Hematopoietic multipotent progenitor cell treated with erythropoietin and hydrocortisone succinate and interleukin-3 and kit ligand, for 6 days (in vitro differentiated cells): ENCODE data around the gene TSPAN32.
A peak's percentile ranks its signal among the peaks of the same experiment; 100 is the strongest.
"Not testable (repeated sequence)": the region's sequence is repeated elsewhere in the genome, so short reads cannot be mapped to it uniquely, and the experiment has no call there.

Experiments used
- DNase-seq: peaks from one replicate; pipeline ENCODE4 v3.0.0-alpha.2; 2015

The TSPAN32 gene

DNA sequence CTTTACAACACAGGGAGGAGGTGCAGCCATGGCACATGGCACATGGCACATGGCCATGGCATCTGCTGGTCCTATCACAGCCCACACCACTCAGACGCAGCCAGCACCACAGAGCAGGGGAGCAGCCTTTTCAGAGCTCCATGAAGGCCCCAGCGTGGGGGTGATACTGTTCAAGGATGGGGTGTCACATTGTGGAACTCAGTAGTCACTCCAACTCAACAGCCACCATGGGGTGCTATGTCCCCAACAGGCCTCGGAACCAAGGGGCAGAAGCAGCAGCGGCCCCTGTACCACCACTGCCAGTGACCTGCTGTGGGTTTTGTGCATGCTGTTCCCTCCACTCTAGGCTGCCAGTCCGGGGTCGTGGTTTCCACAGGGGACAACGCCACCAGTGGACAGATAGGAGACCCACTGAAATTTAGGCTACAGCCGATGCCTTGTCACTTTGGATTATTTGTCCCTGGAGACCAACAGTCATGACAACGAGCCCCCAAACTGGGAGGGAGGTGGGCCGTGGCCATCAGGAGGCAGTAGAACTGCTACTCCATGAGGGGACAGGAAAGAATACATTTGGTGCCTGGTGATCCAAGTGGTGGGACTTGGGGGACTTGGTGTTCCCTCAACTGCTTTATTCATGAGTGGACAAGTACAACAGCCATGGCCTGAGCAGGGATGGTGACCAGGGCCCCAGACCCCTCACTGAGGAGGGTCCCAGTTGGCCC lies 44.9 kb downstream of the TSPAN32 start:
- no peak for DNase-seq

DNA sequence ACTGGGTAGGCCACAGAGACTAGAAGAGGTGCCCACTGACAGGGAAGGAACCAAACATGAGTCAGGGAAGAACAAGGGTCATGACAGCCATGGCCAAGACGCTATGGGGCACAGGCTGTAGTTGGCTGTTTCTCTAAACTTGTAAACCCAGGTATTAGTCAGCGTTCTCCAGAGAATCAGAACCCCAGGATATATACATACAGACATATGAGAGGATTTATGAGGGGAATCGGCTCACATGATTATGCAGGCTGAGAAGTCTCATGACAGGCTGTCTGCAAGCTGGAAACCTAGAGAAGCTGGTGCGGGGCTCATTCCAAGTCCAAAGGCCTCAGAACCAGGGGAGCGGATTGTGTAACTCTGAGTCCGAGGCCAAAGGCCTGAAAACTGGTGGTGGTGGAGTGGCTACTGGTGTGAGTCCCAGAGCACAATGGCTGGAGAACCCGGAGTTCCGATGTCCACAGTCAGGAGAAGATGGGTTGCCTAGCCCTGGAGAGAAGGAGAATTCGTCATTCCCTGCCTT lies 45.6 kb downstream of the TSPAN32 start:
- DNase-seq = no peak

DNA sequence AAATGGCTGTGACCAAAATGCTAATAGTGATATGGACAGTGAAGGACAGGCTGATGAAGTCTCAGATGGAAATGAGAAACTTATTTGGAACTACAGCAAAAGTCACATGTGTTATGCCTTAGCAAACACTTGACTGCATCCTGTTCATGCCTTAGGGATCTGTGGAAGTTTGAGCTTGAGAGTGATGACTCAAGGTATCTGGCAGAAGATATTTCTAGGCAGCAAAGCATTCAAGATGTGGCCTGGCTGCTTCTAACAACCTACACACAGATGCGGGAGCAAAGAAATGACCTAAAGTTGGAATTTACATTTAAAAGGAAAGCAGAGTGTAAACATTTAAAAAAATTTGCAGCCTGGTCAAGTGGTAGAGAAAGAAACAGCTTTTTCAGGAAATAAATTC lies 47.2 kb downstream of the TSPAN32 start:
- no peak for DNase-seq

DNA sequence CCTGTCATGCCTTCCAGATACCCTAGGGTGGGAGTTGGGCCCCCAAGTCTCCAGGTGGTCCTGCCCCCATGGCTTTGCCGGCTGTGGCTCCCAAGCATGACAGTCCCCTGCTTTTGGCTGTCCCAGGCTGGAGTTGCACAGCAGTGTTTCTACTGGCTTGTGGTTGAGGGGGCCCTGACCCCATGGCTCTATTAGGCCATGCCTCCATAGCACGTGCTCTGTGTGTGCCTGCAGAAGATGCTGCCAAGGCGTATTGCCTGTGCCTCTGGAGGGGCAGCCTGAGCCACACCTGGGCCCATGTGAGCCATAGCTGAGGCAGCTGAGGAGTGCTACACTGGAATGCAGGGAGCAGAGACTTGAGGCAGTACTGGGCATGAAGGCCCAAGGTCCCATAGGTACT lies 49.9 kb downstream of the TSPAN32 start:
- no peak for DNase-seq

DNA sequence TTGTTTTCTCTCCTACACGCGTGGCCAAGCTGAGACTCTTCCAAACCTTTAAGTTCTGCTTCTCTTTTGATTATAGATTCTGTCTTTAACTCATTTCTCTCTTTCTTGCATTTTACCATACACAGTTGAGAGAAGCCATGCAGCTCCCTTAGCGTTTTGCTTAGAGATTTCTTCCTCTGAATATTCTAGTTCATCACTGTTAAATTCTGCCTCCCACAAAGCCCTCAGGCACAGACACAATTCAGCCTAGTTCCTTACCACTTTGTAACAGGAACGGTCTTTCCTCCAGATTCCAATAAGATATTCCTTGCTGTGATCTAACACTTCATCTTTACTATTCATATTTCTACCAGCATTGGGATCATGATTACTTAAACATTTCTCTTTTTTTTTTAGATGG lies 50.6 kb downstream of the TSPAN32 start:
- no peak for DNase-seq

DNA sequence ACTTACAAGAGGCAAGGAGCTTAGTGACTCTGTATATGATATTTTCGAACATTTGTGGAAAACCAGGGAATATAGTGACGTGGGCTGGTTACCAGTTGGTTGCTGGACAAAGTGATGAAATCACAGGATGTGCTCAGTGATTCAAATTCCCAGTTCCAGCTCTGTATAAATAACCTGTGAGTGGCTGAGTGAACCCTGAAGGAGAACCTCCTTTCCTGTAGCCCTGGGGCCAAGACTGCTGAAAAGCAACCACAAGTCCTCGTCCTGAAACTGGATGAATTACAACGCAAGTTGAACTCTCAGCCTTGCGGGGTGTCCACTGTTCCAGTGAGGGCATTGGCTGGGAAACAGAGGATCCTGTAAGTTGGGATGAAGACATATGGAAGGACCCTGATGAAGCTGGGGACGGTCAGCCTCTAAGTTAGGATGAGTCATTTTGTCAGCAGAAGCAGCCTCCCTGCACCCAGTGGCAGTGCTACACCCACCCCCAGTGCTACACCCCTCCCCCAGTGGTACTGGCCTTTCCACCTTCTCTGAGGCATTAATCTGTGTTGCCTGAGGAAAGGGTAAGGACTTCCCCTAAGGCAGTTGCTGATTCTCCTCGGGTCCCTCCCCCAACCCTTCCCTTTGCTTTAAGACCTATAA lies 53.3 kb downstream of the TSPAN32 start:
- DNase-seq = no peak

DNA sequence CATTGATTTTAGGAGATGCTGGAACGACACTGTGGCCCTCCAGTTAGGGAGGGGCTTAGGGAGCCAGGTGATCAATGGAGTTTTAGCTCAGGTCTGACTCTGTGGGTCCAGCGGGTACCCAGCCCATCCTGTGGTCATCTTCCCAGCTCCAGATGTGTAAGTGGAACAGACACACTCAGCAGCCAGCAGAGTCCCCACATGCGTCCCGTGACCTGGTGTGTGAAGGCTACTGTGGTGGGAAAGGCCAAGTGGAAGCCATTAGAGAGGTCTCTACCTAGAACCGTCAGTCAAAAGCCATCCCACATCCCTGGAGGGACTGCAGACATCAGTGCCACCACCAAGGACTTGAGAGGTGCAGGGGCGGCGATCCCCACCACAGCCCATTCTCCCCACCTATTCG lies 55.4 kb downstream of the TSPAN32 start:
- no peak for DNase-seq

DNA sequence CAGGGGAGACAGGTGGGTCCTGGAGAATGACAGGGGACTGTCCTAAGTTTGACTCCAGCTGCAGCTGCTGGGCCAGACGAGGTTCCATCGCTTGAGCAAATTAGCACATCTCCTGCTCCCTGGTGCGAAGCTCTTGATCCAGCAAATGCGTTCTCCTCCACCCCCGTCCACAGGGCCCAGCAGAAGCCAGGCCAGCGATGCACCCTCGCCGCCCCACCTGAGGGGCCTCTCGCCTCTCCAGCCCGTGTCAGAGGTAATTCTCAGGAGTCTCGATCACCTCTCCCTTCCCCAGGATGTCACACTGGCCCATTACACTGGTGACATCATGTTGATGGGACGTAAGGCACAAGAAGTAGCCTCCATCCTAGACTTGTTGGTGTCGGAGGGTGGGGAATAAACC lies 55.8 kb downstream of the TSPAN32 start:
- not testable (repeated sequence) for DNase-seq

DNA sequence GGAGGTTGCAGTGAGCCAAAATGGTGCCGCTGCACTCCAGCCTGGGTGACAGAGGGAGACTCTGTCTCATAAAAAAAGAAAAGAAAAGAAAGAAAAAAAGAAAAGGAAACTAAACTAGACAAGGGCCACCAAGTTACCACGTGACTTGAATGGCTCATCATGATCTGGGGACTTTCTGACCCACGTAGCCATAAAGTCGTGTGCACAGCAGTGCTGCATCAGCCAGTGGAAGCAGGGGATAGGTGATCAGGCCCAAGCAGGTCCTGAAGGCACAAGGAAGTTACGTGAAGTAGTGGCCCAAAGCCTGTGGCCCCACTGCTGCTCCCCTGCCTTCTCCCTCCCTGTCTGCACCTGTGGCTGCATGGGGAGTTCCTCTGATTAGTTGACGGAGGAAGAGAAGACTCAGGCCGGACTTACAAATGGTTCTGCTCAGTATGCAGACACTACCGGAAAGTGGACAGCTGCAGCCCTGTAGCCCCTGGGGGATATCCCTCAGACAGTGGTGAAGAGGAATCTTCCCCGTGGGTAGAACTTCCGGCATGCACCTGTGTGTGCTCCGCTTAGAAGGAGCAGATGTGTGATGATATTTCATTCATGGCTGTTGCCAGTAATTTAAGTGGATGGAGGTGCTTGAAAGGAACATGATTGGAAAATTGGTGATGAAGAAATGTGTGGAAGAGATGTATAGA lies 57.1 kb downstream of the TSPAN32 start:
- no peak for DNase-seq

DNA sequence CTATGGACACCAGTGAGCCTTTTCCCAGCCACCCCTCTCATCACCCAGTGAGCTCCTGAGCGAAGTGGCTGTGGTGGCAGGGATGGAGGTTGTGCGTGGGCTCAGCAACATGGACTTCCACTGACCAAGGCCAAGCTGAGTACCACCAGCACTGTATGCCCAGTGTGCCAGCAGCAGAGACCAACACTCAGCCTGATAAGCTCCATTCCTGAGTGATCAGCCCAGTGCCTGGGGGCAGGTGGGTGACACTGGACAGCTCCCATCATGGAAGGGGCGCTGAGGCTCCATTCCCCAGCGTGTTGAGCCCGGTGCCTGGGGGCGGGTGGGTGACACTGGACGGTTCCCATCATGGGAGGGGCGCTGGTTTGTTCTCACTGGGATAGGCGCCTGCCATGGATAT lies 57.7 kb downstream of the TSPAN32 start:
- no peak for DNase-seq

DNA sequence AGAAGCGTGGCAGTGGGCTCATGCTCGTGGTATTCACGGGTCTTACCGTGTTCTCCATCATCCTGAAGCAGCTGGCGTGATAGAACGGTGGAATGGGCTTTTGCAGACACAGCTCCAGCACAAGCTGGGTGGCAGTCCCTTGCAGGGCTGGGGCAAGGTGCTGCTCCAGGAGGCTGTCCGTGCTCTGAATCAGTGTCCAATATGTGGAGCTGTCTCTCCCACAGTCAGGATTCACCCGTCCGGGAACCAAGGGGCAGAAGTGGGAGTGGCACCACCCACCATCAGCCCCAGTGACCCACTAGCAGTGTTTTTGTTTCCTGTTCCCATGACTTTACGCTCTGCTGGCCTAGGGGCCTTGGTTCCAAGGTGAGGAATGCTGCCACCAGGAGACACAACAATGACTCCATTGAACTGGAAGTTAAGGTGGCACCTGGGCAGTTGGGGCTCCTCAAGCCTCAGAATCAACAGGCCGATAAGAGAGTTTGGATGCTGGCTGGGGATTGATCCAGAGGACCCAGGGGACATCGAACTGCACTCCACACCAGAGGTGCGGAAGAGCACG lies 58.3 kb downstream of the TSPAN32 start:
- DNase-seq = no peak

DNA sequence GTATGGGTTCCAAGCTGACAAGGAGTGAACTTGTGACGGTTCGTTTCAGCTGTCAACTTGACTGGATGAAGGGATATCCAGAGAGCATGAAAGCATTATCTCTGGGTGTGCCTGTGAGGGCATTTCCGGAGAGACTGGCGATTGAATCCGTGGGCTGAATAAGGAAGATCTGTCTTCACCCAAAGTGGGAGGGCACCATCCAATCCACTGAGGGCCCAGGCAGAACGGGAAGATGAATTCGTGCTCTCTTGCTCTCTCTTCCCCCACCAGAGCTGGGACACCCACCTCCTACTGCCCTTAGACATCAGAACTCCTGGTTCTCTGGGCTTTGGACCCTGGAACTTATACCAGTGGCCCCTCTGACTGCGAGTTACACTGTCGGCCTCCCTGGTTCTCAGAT lies 59.8 kb downstream of the TSPAN32 start:
- DNase-seq = no peak

DNA sequence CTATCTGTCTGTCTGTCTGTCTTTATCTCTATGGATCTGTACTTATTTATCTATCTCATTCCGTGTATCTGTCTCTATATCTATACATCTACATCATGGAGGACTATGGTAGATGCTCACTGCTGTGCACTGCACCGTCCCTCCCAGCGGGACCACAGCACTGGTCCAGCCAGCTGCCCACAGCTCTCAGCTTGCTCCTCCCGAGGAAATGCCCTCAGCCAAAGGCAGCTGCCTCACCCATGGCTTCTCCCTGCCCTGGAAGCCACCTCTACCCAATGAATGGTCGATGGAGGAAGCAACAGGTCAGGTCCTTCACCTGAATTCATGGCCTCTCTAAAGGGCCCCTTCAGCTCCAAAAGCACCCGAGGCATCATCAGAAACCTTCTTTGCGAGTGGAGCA lies 60.6 kb downstream of the TSPAN32 start:
- no peak for DNase-seq

DNA sequence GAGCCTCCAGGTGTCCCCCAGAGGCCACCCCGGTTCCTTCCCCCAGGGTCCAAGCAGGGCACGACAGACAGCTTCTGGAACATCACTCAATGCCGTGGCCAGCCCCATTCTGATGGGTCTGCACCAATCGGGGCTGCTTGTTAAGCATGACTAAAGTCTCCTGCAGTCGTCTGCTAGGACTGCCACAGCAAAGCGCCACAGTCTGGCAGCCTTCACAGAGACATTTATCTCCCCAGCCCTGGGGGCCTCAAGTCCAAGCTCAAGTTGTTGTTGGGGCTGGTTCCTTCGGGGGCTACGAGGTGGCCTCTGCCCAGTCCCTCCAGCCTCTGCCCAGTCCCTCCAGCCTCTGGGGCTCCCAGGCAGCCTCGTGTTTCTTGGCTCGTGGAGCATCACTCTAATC lies 61.3 kb downstream of the TSPAN32 start:
- no peak for DNase-seq

DNA sequence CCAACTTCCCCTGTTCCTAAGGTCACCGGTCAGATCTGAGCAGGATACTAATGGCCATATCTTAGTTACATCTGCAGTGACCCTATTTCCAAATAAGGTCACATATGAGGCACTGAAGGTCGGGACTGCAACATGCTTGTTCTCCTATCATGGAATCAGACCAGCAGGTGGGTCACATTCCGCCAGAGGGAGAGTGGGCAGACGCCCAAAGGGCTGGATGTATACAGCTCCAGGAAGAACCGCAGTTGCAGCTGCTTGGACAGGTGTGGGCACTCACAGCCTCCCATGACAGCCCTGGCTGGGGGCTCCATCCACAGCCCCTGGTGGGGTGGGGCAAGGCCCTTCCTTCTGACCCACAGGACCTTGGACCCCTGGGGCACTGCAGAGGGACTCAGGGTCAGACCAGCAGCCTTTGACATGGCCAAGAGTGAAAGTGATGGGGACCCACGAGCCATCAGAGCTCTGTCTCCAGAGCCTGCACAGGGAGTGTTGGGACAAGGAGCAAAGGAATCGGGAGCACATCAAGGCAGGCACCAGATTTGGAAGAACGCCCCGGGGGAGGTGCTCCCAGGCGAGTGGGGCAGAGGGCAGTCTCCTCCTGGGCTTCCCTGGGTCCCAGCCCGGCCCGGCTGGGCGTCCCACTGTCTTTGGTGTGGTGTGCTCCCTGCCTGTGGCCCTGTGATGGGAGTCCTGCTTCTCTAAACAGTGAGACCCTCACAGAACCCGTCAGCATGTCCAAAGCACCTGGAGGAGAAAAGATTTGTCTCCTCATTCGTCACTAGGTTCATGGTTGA lies 62.0 kb downstream of the TSPAN32 start:
- DNase-seq = no peak

DNA sequence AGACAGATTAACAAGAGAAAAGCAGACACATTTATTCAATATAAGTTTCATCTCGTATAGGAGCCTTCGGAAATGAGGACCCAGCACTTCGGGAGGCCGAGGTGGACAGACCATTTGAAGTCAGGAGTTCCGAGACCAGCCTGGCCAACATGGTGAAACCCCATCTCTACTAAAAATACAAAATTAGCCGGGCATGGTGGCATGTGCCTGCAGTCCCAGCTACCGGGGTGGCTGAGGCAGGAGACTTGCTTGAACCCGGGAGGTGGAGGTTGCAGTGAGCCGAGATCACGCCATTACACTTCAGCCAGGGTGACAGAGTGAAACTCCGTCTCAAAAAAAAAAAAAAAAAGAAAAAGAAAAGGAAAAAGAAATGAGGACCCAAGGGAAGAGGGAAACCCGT lies 62.6 kb downstream of the TSPAN32 start:
- DNase-seq = not testable (repeated sequence)

DNA sequence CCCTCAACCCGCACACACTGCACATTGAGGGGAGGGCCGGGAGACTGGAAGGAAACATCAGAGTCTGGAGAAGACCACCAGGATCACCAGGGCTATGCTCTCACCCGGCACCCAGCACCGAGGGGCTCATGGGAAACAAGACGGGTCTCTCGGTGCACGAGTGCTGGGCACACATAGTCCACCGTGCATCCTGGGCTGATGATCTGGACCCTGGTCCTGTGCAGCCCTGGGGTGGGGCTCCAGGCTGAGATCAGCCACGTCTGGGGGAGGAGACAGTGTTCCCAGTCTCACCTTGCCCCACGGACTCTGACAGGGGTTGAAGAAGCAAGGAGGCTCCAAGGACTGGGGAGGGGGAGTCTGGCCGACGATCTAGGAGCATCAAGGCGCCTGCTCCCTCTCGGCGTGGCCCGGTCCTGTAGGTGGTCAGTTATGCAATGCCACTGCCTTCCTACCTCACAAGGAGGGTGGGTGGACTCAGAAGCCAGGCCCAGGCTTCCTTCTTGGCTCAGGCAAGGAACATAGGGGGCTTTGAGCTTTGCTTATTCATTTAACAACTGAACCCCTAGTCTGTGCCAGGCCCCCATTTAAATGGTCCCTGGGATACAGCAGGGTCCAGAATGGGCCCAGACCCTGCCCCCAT lies 63.9 kb downstream of the TSPAN32 start:
- DNase-seq = no peak

DNA sequence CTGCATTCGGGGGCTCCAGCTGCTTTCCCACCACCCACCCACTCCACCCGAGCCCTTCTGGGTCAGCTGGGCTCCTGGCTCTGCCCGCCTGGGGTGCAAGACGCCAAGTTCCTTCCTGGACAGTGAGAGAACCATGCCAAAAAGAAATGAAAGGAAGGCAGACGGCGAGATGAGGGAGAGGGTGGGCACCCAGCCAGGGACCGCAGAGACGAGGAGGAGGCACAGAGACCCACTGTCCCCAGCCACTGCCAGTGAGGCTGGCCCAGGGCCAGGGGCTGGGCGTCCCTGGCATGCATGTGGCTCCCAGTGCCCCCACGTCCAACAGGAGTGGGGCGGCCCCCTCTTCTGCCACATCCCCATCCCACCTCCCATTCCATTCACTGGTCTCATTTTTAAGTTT lies 64.5 kb downstream of the TSPAN32 start:
- peak; percentile 50 for DNase-seq

DNA sequence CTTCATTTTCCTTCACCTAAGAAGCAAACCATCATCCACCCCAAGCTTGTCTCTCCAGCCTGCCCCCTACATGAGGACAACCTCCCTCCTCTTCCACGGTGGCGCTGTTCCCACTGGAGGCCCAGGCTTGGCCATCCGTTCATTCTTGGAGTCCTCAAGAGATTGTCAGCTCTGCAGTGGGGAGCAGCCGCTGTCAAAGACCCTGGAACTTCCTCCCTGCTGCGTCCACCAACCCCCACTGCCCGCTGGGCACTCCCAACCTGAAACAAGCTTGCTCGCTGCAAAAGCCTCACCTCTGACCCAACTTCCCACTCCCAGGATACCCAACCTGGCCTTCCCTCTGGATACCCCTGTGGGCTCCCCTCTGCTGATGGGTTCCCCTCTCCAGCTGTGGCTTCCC lies 64.9 kb downstream of the TSPAN32 start:
- no peak for DNase-seq

DNA sequence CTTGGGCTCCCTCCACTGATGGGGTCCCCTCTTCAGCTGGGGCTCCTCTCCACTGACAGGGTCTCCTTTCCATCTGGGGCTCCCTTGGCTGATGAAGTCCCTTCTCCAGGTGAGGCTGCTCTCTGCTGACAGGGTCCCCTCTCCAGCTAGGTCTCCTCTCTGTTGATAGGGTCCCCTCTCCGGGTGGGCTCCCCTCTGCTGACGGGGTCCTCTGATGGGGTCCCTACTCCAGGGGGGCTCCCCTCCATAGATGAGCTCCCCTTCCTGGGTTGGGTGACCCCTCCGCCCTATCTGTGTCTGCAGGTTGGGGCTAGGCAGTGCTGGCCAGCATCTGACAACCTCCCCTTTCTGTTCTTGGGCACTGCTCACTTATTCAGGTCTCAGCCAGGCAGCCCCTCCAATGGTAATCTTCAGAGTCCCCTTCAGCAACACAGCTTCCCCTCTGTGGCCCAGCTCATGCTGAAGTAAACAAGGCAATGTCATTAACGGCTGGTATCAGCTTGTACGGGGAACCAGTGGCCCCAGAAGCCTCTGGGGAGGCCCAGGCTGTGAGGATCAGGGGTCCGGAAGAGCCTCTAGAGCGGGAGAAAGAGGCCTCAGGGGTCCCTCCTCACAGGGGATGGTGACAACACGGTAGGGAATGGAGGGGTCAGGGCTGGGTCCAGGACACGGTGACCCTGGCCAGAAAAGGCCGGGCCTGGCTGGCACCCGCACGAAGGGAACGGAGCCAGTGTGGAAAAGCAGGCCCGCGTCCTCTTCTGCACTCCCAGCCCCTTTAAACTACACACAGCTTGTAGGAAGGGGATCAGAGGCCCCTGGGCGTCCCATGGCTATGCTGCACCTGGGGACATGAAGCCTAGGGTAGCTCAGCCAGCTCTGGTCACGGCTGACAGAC lies 65.7 kb downstream of the TSPAN32 start:
- DNase-seq = no peak
